Measurements from ENCODE around the gene TRA2A.
"Not testable (repeated sequence)": the region's sequence is repeated elsewhere in the genome, so short reads cannot be mapped to it uniquely, and the experiment has no call there.

Gene TRA2A

DNA sequence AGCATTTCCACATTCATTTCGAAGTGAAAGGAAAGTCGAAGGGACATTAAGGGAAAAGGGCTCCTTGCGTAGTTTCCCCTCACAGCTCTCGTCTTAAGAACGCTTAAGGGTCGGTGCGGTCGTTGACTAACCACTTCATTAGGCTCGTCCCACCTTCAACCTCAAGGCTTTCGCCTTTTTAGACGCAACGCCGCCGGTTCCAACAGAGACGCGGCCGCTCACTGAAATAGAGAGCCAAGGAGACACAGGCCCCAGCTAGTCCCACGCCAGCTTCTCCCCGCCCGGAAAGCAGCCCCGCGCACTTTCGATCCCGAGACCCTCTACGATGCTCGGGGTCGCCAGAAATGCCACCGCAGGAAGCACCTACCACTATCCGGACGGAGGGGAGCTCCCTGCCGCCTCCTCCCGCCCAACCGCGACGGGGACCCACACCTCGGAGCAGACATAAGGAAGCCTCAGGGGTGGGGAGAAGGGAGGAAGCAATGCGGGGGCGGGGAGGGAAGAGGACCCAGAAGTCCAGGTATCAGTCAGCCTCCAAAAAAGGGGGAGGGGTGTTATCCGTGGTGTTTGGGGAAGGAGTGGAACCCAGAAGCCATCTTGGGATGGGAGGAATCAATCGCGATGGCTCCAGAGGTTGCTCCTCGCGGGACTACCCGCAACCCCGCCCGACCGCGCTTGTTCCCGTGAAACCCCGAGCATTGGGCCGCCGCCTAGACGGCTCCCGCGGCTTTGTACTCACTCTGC, 559 bp downstream of the TRA2A start:
- in situ Hi-C loops (cut with MboI; ENCODE audit: low sequenced_read_pairs, unreplicated experiment), result no loop called here

DNA sequence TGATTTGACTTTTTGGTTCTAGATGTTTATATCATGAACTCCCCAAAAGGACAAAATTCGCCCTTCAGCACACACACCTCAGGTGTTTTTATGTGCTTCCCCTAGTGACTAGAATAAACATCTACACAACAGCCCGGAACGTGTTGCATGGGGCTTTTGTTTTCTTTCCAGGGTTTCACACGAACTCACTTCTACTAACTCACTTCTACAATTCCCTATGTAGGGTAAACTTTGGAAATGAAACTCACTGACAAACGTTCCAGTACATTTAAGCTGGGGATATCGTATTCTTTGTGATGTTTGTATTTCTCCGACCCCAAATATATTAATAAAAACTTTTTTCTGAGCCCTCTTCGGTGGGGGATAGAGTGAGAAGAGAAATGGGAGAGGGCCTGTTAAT, 1.4 kb downstream of the TRA2A start:
- in situ Hi-C loops (cut with MboI; ENCODE audit: low sequenced_read_pairs, unreplicated experiment), result no loop called here
- TF ChIP-seq, protein P1, sequence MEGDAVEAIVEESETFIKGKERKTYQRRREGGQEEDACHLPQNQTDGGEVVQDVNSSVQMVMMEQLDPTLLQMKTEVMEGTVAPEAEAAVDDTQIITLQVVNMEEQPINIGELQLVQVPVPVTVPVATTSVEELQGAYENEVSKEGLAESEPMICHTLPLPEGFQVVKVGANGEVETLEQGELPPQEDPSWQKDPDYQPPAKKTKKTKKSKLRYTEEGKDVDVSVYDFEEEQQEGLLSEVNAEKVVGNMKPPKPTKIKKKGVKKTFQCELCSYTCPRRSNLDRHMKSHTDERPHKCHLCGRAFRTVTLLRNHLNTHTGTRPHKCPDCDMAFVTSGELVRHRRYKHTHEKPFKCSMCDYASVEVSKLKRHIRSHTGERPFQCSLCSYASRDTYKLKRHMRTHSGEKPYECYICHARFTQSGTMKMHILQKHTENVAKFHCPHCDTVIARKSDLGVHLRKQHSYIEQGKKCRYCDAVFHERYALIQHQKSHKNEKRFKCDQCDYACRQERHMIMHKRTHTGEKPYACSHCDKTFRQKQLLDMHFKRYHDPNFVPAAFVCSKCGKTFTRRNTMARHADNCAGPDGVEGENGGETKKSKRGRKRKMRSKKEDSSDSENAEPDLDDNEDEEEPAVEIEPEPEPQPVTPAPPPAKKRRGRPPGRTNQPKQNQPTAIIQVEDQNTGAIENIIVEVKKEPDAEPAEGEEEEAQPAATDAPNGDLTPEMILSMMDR (IDR thresholded peaks at IDR 0.05; ENCODE audit: borderline replicate concordance, control extremely low read depth, extremely low read depth, insufficient read depth, missing control alignments), result no peak
- peak; percentile 68 for DNase-seq (ENCODE audit: low spot score)

More for the DNA sequence above, 559 bp downstream of the TRA2A start:
- DNase-seq (ENCODE audit: low spot score), result peak; percentile 56
- TF ChIP-seq, protein P1 (IDR thresholded peaks at IDR 0.05; ENCODE audit: borderline replicate concordance, control extremely low read depth, extremely low read depth, insufficient read depth, missing control alignments), result no peak

DNA sequence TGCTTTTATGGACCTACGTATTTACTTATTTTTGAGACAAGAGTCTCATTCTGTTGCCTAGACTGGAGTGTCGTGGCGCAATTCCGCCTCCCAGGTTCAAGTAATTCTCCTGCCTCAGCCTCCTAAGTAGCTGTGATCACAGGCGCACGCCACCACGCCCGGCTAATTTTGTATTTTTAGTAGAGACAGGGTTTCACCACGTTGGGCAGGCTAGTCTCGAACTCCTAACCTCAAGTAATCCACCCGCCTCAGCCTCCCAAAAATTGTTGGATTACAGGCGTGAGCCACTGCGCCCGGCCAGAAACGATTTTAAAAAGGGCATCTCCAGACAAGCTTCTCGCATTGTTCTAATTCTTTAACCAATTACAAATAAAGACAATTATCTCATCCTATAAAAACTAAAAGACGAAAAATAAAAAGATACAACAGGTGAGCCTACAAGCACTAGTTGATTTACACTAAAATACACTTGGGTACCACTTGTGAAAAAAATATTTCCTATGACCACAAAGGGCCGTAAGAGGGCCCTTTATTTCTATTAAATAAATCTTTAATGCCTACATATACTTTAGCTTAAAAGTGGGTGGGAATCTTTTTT, 2.4 kb downstream of the TRA2A start:
- DNase-seq (ENCODE audit: low spot score), result no peak
- in situ Hi-C loops (cut with MboI; ENCODE audit: low sequenced_read_pairs, unreplicated experiment), result no loop called here
- TF ChIP-seq, protein P1 (IDR thresholded peaks at IDR 0.05; ENCODE audit: borderline replicate concordance, control extremely low read depth, extremely low read depth, insufficient read depth, missing control alignments), result no peak

DNA sequence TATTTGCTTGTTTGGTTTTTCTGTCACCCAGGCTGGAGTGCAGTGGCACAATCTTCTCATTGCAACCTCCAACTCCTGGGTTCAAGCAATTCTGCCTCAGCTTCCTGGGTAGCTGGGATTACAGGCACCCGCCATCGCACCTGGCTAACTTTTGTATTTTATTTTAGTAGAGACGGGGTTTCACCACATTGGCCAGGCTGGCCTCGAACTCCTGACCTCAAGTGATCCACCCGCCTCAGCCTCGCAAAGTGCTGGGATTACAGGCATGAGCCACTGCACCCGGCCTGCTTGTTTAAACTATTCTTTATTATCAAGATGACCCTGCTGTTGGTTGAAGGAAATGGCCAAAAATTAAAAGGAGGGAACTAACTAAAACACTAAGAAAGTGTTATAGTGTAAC, 6.2 kb downstream of the TRA2A start:
- in situ Hi-C loops (cut with MboI; ENCODE audit: low sequenced_read_pairs, unreplicated experiment); DNase-seq (ENCODE audit: low spot score): not testable (repeated sequence)

DNA sequence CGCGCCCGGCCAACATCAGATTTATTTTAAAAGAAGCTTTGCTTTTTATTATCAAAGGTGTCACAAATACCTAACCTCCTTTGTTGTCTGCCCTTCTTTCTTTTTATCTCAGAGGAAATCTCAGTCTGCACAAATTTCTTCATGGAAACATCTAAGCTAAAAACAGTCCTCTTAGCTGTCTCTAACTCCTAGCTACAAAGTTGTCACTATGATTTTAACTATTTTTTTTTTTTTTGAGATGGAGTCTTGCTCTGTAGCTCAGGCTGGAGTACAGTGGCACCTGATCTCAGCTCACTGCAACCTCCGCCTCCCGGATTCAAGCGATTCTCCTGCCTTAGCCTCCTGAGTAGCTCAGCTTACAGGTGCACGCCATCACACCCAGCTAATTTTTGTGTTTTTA, 7.3 kb downstream of the TRA2A start:
- TF ChIP-seq, protein P1 (IDR thresholded peaks at IDR 0.05; ENCODE audit: borderline replicate concordance, control extremely low read depth, extremely low read depth, insufficient read depth, missing control alignments), result no peak
- no peak for DNase-seq (ENCODE audit: low spot score)
- in situ Hi-C loops (cut with MboI; ENCODE audit: low sequenced_read_pairs, unreplicated experiment), result no loop called here

DNA sequence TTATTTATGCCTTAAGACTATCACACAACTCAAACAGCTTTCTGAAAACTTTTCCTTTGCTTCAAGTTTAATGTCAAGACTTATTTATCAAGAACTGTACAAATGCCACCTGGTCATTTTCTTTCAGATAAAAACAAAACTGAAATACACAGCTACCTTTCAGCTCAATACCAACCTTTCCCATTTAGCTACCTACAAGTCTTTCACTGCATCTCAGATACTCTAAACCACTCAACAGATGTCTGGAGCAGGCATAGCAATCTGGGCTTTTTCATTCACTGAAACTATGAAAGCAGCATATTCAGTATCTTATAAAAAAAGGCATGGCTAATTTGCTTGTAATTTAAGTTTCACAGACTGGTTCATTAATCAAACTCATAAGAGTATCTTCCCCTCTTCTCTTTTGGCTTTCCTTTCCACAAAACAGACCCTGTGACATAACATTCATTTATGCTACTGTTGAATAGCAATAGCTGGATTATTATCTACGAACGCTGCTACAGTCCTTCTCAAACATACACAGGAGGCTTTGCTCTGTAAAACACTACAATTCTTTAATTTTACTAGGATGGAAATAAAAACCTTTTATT, 8.2 kb downstream of the TRA2A start:
- in situ Hi-C loops (cut with MboI; ENCODE audit: low sequenced_read_pairs, unreplicated experiment), result no loop called here
- no peak for DNase-seq (ENCODE audit: low spot score)
- TF ChIP-seq, protein P1 (IDR thresholded peaks at IDR 0.05; ENCODE audit: borderline replicate concordance, control extremely low read depth, extremely low read depth, insufficient read depth, missing control alignments), result no peak

DNA sequence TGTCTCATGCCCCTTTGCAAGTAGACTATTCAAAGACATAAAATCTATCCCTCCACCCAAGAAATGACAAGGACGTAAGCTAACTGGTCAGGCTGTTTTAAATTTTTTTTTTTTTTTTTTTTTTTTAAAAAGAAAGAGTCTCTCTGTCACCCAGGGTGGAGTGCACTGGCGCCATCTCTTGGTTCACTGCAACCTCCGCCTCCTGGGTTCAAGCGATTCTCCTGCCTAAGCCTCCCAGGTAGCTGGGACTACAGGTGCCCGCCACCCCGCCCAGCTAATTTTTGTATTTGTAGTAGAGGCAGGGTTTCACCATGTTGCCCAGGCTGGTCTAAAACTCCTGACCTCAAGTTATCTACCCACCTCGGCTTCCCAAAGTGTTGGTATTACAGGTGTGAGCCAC, 11.2 kb downstream of the TRA2A start:
- in situ Hi-C loops (cut with MboI; ENCODE audit: low sequenced_read_pairs, unreplicated experiment), result no loop called here
- TF ChIP-seq, protein P1 (IDR thresholded peaks at IDR 0.05; ENCODE audit: borderline replicate concordance, control extremely low read depth, extremely low read depth, insufficient read depth, missing control alignments), result no peak

More for the DNA sequence above, 11.2 kb downstream of the TRA2A start:
- no peak for DNase-seq (ENCODE audit: low spot score)
